ENCODE measurements around the gene MEIG1.
"Not testable (repeated sequence)": the region's sequence is repeated elsewhere in the genome, so short reads cannot be mapped to it uniquely, and the experiment has no call there.

- TF ChIP-seq, protein P1, sequence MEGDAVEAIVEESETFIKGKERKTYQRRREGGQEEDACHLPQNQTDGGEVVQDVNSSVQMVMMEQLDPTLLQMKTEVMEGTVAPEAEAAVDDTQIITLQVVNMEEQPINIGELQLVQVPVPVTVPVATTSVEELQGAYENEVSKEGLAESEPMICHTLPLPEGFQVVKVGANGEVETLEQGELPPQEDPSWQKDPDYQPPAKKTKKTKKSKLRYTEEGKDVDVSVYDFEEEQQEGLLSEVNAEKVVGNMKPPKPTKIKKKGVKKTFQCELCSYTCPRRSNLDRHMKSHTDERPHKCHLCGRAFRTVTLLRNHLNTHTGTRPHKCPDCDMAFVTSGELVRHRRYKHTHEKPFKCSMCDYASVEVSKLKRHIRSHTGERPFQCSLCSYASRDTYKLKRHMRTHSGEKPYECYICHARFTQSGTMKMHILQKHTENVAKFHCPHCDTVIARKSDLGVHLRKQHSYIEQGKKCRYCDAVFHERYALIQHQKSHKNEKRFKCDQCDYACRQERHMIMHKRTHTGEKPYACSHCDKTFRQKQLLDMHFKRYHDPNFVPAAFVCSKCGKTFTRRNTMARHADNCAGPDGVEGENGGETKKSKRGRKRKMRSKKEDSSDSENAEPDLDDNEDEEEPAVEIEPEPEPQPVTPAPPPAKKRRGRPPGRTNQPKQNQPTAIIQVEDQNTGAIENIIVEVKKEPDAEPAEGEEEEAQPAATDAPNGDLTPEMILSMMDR (IDR thresholded peaks at IDR 0.05) = not testable (repeated sequence)
- TF ChIP-seq POLR2A (IDR thresholded peaks at IDR 0.05) = not testable (repeated sequence)
Observed at GRCh38 chr10:14974153-14974998, 15.2 kb downstream of the MEIG1 start.
